HG03135 (cell line): ENCODE results near the gene RHEB.
"Not testable (repeated sequence)": the region's sequence is repeated elsewhere in the genome, so short reads cannot be mapped to it uniquely, and the experiment has no call there.

Experiments used
- ATAC-seq: cut with Tn5 transposase; IDR thresholded peaks from one replicate; pipeline ENCODE4 v1.9.1; 2021; ENCODE audit warnings: mild to moderate bottlenecking, moderate library complexity; ENCODE audit not compliant: unreplicated experiment

Gene RHEB

GRCh38 chr7:151536178-151536577, 16.5 kb upstream of the RHEB start:
- ATAC-seq = not testable (repeated sequence)

GRCh38 chr7:151529842-151530241, 10.1 kb upstream of the RHEB start:
- ATAC-seq = no peak

GRCh38 chr7:151524845-151525244, 5.2 kb upstream of the RHEB start:
- ATAC-seq = no peak

GRCh38 chr7:151524331-151524730, 4.6 kb upstream of the RHEB start:
- ATAC-seq = no peak

GRCh38 chr7:151520419-151521261, 945 bp upstream of the RHEB start:
- no peak for ATAC-seq

- peak; percentile 53 for ATAC-seq
Observed at GRCh38 chr7:151518947-151519764, 539 bp downstream of the RHEB start.

GRCh38 chr7:151518105-151518946, 1.4 kb downstream of the RHEB start:
- no peak for ATAC-seq

GRCh38 chr7:151517601-151518104, 2.0 kb downstream of the RHEB start:
- no peak for ATAC-seq

- ATAC-seq = no peak
Observed at GRCh38 chr7:151515276-151515565, 4.5 kb downstream of the RHEB start.

- no peak for ATAC-seq
Observed at GRCh38 chr7:151514461-151515275, 5.0 kb downstream of the RHEB start.

GRCh38 chr7:151513133-151513532, 6.6 kb downstream of the RHEB start:
- ATAC-seq = no peak

- ATAC-seq = no peak
Observed at GRCh38 chr7:151512353-151512752, 7.3 kb downstream of the RHEB start.

- no peak for ATAC-seq
Observed at GRCh38 chr7:151511946-151512345, 7.7 kb downstream of the RHEB start.

GRCh38 chr7:151511270-151511669, 8.4 kb downstream of the RHEB start:
- ATAC-seq = no peak

GRCh38 chr7:151509670-151510333, 9.9 kb downstream of the RHEB start:
- ATAC-seq = no peak

GRCh38 chr7:151508991-151509390, 10.7 kb downstream of the RHEB start:
- ATAC-seq = no peak

GRCh38 chr7:151507806-151508205, 11.9 kb downstream of the RHEB start:
- no peak for ATAC-seq

GRCh38 chr7:151506901-151507382, 12.8 kb downstream of the RHEB start:
- ATAC-seq = no peak

- ATAC-seq = no peak
Observed at GRCh38 chr7:151505836-151506468, 13.7 kb downstream of the RHEB start.
